K562 (cell line): Measurements from ENCODE around the gene EVL. TPM values are rescaled to one million over a fixed set of nuclear protein-coding genes. Genes with fewer than 3 reads are reported as not detected.

Experiments used
- NFRKB ChIP-seq: fragments of 450-650 bp; IDR thresholded peaks from 2 replicates; pipeline ENCODE4 v1.6.1; 2016; ENCODE audit warnings: low read depth
- ZNF764 ChIP-seq: fragments of 250-450 bp; sonication (Bioruptor Pico); IDR thresholded peaks from 2 replicates; pipeline ENCODE4 v1.4.0; 2020; ENCODE audit warnings: low read depth, mild to moderate bottlenecking, moderate library complexity
- polyA plus RNA-seq, 8 experiments: library from polyadenylated mRNA; depleted of rRNA in 4 of 8; stranded (reverse) in 5 of 8; unstranded in 3 of 8; fragments of >200 nt; fragmentation: Nextera tagmentation in 2 of 8; fragmentation: Illumina TruSeq in 1 of 8; extraction: Ambion mirVana in 2 of 8; extraction: Trizol in 1 of 8; gene quantifications; 2 replicates each; pipeline versions ENCODE4 v1.2.1 to v1.2.3, GENCODE V29; 2011 to 2014; ENCODE audit warnings: inconsistent platforms in 1 of 8, missing spikeins in 1 of 8
- total RNA-seq, 7 experiments: library from RNA; depleted of rRNA in 6 of 7; stranded (reverse); fragments of >200 nt in 6 of 7; fragmentation: Illumina TruSeq in 2 of 7; extraction: Trizol in 2 of 7; gene quantifications; 2 replicates each; pipeline versions ENCODE4 v1.2.1 to v1.2.3, GENCODE V29; 2011 to 2021; ENCODE audit warnings: low replicate concordance in 1 of 7
- TF ChIP-seq, protein P1 (sequence below), 2 experiments: fragments of 450-650 bp in 1 of 2; sonication (generic) in 1 of 2; formaldehyde crosslinking in 1 of 2; IDR thresholded peaks; 2 replicates each; pipeline versions ENCODE4 v1.7.1 to v1.9.0; 2016 to 2022; ENCODE audit warnings: inconsistent platforms in 1 of 2, mild to moderate bottlenecking in 1 of 2, missing genetic modification reagents in 1 of 2
- TF ChIP-seq, protein P2 (sequence below), 2 experiments: fragments of 450-650 bp; IDR thresholded peaks; 2 replicates each; pipeline ENCODE4 v1.6.1; 2016

The EVL gene
- total and polyA plus RNA-seq, 9 of the 15 experiments (the other 6 are each of a cell fraction or from before 2014, with no cell fraction given), result 2.9 to 43.4 (median 23.9) TPM

- TF ChIP-seq, protein P1, sequence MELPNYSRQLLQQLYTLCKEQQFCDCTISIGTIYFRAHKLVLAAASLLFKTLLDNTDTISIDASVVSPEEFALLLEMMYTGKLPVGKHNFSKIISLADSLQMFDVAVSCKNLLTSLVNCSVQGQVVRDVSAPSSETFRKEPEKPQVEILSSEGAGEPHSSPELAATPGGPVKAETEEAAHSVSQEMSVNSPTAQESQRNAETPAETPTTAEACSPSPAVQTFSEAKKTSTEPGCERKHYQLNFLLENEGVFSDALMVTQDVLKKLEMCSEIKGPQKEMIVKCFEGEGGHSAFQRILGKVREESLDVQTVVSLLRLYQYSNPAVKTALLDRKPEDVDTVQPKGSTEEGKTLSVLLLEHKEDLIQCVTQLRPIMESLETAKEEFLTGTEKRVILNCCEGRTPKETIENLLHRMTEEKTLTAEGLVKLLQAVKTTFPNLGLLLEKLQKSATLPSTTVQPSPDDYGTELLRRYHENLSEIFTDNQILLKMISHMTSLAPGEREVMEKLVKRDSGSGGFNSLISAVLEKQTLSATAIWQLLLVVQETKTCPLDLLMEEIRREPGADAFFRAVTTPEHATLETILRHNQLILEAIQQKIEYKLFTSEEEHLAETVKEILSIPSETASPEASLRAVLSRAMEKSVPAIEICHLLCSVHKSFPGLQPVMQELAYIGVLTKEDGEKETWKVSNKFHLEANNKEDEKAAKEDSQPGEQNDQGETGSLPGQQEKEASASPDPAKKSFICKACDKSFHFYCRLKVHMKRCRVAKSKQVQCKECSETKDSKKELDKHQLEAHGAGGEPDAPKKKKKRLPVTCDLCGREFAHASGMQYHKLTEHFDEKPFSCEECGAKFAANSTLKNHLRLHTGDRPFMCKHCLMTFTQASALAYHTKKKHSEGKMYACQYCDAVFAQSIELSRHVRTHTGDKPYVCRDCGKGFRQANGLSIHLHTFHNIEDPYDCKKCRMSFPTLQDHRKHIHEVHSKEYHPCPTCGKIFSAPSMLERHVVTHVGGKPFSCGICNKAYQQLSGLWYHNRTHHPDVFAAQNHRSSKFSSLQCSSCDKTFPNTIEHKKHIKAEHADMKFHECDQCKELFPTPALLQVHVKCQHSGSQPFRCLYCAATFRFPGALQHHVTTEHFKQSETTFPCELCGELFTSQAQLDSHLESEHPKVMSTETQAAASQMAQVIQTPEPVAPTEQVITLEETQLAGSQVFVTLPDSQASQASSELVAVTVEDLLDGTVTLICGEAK (IDR thresholded peaks at IDR 0.05), result 0 out of 2 replicates have a peak, but pooled peaks have one; percentile 11
- TF ChIP-seq, protein P1 (CRISPR knock-in tag; IDR thresholded peaks at IDR 0.05), result no peak
- TF ChIP-seq ZNF764 (CRISPR knock-in tag) (no peak), NFRKB (0 out of 2 replicates have a peak, but pooled peaks have one; percentile 85)
- TF ChIP-seq, protein P2, sequence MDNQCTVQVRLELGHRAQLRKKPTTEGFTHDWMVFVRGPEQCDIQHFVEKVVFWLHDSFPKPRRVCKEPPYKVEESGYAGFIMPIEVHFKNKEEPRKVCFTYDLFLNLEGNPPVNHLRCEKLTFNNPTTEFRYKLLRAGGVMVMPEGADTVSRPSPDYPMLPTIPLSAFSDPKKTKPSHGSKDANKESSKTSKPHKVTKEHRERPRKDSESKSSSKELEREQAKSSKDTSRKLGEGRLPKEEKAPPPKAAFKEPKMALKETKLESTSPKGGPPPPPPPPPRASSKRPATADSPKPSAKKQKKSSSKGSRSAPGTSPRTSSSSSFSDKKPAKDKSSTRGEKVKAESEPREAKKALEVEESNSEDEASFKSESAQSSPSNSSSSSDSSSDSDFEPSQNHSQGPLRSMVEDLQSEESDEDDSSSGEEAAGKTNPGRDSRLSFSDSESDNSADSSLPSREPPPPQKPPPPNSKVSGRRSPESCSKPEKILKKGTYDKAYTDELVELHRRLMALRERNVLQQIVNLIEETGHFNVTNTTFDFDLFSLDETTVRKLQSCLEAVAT (IDR thresholded peaks at IDR 0.05), result peak in 1 of 2 experiments; percentile 75; a peak in 2 of 4 replicates
Measured at GRCh38 chr14:100192250-100192671, 127.0 kb downstream of the EVL start (continued).
